ENCODE data around the gene SRRT.

Gene SRRT, protein sequence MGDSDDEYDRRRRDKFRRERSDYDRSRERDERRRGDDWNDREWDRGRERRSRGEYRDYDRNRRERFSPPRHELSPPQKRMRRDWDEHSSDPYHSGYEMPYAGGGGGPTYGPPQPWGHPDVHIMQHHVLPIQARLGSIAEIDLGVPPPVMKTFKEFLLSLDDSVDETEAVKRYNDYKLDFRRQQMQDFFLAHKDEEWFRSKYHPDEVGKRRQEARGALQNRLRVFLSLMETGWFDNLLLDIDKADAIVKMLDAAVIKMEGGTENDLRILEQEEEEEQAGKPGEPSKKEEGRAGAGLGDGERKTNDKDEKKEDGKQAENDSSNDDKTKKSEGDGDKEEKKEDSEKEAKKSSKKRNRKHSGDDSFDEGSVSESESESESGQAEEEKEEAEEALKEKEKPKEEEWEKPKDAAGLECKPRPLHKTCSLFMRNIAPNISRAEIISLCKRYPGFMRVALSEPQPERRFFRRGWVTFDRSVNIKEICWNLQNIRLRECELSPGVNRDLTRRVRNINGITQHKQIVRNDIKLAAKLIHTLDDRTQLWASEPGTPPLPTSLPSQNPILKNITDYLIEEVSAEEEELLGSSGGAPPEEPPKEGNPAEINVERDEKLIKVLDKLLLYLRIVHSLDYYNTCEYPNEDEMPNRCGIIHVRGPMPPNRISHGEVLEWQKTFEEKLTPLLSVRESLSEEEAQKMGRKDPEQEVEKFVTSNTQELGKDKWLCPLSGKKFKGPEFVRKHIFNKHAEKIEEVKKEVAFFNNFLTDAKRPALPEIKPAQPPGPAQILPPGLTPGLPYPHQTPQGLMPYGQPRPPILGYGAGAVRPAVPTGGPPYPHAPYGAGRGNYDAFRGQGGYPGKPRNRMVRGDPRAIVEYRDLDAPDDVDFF

DNA sequence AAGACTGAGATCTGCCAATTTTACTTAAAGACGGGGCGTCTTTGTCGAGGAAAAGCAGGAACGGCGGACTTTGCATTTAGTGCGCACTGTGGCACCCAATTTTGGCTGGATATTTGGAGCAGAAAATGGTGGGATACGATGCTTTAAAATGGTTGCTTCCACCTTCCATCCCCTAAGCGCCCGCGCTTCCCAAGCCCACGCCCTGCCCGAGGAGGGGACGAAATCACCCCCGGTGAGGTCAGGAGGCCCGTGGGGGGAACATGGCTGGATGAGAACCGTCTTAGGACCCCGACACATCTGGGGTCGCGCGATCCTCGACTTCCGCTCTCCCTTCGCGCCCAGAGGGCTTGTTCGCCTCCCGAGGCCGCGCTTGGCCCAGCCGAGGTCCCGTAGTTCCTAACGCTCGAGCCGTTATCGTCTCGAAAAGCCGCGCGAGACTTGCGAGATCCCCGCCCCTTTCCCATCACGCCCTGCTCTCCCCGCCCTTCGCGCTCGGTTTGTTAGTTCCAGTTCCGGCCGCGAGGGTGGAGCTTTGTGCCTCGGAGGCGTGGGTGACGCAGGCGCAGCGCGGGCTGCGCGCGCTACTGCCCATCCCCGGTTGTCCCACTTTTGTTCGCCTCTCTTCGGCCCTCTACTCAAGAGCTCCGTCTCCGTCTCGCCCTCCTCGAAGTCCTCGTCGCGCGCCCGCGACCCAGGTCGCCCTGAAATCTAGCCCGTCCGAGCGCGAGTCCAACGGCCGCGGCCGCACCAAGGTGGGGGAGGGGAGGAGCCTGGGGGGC, at the start of gene SRRT:
SRRT (plus strand) TSS at position 527 of the 779 bp plus-strand sequence. CDS start 488 bp downstream, outside the sequence.
- peak; percentile 96 to 97 for DNase-seq (ENCODE audit: low read depth in 2 of 2)

DNA sequence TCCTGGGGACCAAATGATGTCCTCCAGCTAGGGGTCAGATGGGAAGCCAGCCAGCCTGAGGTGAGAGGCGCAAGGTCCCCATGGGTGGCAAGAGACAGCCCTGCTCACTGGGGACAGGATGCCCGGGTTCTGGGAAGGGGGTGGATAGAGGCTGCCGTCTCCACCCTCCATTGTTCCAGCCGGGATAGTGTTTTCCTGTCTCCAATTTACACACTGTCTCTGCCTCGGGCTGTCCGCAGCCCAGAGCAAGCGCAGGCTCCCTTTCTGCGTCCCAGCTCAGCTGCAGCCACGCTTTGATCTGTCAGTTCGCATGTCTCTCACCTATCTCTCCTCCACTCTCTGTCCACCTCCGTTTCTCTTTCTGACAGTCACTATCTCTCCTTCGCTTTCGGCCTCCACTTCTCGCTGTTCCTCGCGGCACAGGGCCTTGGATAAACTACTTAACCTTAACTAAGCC, 49.7 kb upstream of the SRRT start:
- DNase-seq (ENCODE audit: low read depth in 2 of 2) = no peak

DNA sequence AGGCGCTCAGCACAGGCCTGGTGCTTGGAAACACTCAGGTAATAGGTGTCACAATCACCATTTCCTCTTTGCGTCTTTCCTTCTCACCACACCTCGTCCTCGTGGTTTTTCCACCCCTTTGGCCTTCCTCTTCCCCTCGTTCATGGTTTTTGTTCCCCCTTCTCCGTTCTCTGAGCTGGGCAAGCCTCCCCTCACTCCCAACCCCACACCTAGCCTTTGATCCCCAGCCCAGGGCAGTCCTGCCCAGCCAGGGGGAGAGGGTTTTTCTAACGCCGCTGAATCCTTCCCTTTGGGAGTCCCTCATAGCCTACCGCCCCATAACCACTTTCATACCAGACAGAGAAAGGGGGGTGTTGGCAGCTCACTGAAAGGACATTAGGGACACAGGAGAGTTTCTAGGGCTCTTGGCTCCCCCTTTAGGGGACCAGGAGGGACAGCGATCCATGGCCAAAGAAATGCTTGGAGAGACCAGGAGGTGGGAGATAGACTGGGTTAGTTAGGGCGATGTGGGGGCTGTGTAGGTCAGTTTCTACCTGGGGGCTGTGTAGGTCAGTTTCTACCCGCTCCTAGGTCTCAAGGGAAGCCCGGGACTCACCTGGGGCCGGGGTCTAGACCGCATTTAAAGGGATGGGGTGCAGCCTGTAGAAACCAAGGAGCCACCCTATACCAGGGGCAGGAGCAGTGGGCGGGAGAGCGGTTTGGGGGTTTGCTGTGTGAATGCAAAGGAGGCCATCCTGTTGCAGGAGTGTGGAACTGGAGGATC, 49.0 kb upstream of the SRRT start:
- no peak for DNase-seq (ENCODE audit: low read depth in 2 of 2)

DNA sequence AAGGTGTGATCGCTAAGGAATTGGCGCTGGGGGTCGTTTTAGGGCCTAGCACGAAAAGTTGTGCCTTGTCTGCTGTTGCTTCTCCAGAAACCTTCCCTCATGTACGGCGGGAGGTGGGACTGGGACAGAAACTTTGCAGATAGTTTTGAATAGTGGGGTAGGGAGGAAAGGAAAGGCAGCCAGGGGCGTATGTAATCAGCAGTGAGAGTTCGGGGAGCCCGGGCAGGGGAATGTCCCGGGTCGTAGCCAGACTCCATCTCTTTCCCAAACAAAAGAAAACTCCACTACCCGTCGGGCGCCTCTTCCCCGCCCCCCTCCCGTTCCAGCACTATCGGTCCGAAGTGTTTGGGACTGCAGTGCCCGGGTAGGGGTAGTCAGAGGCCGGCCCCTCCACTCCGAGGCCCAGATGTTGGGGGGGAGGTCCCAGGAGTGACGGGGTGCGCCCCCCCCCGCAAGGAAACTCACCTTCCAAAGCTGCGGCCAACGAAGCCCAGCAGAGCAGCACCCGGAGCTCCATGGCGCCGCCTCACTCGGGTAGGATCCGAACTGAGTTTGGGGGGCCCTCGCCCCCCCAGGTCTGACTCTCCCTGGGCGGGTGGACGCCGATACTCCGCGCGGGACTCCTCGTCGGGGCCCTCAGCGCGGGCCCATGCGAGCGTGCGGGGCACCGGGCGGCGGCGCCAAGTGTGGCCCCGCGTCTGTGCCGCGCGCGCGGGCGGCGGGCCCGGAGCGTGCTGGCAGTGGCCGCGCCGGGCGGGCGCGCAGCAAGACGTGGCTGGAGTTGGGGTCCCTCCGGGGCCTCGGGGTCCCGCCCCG, 48.2 kb upstream of the SRRT start:
- DNase-seq (ENCODE audit: low read depth in 2 of 2) = no peak

DNA sequence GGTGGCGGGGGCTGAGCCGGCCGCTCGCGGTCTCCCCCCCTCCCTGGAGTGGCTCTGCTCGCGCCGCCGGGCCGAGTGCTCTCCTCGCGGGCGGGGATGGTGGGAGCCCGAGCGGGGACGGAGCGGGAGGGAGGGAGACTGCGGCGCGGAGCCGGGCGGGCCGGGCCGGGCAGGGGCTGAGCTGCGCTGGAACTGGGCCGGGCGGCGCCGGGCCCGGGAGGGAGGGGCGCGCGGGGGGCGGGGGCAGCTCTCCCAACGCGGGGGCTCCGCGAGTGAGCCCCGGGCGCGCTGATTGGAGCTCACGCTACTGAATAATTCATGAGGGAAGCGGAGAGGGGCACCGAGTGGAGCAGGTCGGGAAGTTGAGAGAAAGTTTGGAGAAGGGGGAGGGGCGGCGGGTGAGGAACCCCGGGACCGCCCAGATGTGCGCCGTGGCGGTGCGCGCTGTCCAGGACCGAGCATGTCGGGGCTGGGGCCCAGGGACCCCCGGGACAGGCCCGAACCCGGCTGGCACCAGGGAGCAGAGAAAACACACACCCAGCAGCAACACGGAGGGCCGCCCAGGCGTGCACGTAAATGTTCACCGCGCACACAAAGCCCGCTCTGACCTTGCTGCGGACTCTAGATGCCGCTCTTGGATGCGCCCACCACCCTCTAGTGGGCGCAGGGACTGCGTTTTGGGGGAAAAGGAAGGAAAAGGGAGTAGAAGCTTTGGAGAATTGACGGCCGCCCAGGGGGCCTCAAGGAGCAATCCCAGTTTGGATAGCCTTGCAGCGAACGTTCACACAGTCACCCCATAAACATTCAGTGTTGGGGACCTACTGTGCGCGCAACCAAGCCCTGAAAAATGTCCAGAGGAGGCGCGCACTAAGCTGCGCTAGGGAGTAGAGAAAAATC, 47.3 kb upstream of the SRRT start, which contains the start of gene EPHB4:
EPHB4 (minus strand) TSS at position 194 of the 897 bp plus-strand sequence. CDS start 493 bp downstream, outside the sequence.
- DNase-seq (ENCODE audit: low read depth in 2 of 2) = no peak

DNA sequence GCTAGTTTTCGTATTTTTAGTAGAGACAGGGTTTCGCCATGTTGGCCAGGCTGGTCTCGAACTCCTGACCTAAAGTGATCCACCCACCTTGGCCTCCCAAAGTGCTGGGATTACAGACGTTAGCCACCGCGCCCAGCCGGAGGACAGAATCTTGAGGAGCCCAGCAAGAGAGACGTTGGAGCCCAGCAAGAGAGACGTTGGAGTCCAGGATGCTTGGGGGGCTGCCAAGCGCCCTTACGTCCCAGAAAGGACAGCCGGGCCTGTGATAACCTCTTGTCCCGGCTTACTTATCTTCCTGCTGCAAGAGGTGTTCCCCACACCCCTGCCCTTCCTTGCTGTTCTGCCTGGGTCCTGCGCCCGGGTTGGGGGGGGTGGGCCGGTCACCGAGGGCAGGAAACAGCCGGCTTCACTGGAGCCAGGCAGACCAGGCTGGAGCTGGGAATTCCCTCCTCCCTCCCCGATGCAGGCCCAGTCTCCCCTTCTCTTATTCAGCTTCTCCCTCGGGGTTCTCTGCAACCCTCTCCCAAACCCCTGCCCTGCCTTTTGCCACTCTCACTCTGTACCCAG, 45.7 kb upstream of the SRRT start:
- no peak for DNase-seq (ENCODE audit: low read depth in 2 of 2)

DNA sequence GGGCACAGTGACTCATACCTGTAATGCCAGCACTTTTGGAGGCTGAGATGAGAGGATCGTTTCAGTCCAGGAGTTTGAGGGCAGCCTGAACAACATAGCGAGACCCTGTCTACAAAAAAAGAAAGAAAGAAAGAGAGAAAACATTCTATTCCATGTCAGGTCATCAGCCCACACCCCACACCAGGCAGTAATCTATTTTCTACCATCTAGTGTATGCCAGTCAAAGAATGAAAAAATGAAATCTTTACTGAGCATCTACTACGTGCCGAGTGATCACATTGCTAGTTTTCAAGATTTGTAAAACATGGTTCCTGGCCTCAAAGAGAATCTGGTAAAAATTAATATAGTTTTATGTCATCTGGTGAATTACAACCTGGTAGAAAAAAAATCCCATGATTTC, 44.5 kb upstream of the SRRT start:
- DNase-seq (ENCODE audit: low read depth in 2 of 2) = no peak

DNA sequence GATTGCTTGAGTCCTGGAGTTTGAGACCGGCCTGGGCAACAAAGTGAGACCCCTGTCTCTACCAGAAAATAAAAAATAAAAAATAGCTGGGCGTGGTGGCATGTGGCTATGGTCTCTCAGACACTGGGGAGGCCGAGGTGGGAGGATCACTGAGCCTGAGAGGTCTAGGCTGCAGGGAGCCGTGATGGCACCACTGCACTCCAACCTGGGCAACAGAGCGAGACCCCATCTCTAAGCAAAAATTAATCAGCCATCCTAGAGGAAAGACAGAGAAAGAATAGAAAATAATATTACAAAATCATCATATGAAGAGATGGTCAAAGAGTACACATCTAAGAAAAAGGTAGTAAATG, 42.6 kb upstream of the SRRT start:
- no peak for DNase-seq (ENCODE audit: low read depth in 2 of 2)

DNA sequence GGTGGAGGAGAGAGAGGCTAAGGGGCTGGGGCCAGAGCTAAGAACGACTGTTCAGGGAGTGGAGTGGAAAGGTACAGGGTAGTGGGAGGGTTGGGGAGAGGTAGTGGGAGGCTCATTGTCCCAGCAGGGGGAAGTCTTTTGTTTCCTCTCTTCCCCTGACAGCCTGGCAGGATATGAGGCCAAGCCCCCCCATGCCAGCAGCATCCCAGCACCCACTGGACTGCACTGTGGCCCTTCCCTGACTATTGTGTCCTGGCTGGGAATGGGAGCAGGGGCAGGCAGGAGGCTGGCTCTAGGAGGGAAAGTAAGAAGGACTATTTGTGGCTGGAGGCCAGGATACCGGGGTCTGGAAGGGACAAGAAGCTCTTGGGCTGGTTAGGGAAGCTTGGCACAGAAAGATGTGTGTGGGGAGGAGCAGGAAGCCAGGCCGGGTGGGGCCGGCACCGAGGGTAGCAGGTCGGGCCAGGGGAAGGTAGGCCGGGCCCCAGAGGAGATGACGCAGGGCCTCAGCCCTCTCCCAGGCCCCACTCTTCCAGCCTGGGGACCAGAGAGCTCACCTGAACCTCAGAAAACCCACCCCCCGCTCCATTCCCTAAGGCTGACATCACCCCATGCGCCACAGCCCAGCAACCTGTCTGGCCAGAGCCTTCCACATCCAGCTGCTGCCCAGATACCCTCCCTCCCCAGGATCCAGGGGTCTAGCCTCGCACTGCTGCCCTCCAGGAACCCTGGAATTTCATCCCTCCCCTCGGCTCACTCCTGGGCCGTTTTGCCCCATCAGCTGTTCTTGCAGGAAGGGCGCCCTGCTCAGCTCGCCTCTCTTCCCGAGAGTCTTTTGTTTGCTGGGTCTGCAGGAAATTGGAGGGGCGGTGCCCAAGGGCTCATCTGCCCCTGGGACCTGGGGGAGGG, 38.7 kb upstream of the SRRT start:
- DNase-seq (ENCODE audit: low read depth in 2 of 2) = no peak

DNA sequence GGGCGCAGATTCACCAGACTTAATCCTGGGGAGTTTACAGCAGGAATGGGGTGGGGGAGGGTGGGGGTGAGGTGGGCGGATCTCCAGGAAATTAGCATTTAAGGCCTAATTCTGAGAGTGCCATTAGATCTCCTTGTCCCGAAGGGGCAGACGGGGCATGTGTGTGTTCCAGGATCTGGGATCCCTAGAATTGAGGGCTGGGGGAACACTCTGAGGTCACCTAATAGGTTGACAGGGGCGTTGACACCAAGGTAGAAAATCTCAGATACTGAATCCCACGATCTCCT, 38.1 kb upstream of the SRRT start:
- no peak for DNase-seq (ENCODE audit: low read depth in 2 of 2)

DNA sequence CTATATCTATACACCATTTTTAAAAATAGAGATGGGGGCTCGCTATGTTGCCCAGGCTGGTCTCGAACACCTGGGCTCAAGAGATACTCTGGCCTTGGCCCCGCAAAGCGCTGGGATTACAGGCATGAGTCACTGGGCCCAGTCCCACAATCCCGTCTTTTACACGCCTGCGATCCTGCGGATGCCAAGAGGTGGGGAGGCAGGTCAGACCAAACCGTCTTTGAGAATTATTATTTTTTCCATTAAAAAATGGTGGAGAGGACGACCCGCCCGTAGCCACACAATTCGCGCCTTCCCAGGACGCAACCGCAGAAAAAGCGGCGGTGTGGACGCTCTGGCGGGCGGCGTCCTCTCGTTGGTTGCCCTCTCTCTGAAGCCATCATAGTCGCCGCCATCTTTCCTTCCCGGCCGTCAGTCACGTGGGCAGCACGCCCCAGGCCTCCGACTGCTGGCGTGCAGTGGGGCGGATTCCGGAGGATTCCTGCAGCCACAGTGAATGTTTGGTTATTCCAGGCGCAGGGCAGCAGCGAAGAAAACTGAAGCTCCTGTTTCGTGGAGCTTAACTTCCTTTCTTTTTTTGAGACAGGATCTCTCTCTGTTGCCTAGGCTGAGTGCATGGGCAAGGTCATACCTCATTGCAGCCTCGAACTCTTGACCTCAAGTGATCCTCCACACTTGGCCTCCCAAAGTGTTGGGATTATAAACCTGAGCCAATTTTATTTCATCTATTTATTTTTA, 37.6 kb upstream of the SRRT start:
- DNase-seq (ENCODE audit: low read depth in 2 of 2) = peak; percentile 59 to 71

DNA sequence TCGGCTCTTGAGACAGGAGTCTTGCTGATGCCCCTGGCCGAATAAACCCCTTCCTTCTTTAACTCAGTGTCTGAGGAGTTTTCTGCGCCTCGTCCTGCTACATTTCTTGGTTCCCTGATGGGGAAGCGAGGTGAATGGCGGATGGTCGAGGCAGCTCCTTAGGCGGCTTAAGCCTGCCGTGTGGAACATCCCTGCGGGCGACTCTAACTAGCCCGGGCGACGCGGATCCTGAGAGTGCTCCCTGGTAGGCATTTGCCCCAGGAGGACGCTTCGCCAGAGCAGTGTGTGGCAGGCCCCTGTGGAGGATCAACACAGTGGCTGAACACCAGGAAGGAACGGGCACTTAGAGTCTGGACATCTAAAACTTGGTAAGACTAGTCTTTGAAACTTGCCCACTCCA, 35.5 kb upstream of the SRRT start:
- DNase-seq (ENCODE audit: low read depth in 2 of 2) = no peak

DNA sequence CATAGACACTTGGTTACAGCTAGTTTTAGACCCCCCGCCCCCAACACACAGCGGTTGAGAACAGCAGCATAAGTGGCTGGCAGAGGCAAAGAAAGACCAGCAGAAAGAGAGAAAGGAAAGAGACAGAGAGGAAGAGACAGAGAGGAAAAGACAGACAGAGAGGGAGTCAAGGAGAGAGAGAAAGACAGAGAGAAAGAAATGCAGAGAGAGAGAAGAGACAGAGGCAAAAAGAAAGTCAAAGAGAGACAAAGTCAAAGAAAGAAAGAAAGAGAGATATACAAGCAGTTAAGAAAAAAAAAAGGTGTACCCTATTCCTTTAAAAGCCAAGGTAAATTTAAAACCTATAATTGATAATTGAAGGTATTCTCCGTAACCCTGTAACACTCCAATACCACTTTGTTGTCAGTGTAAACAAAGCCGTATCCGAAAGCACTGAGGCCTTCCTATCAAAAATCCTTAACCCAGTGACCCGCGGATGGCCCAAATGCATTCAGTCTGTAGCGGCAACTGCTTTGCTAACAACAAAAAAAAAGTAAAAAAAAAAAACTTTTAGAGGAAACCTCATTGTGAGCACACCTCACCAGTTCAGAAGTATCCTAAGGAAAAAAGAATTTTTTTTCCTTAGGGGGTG, 34.3 kb upstream of the SRRT start:
- no peak for DNase-seq (ENCODE audit: low read depth in 2 of 2)

DNA sequence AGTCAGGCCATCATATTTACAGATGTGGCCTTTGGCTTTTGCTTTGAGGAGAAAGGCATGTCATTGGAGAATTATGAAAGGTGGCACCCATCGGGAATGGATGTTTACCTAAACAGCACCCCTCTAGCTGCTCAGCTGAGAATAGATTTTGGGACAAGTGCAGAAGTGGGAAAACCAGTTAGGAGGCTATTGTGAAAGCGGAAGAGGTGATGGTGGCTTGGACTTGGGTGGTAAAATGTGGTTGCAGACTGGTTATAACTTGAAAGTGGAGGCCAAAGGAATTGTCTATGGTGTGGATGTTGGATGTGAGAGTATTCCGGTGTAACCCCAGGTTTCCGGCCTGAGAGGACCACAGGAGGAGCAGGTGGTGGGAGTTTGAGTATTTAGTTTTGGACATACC, 27.5 kb upstream of the SRRT start:
- DNase-seq (ENCODE audit: low read depth in 2 of 2) = no peak

DNA sequence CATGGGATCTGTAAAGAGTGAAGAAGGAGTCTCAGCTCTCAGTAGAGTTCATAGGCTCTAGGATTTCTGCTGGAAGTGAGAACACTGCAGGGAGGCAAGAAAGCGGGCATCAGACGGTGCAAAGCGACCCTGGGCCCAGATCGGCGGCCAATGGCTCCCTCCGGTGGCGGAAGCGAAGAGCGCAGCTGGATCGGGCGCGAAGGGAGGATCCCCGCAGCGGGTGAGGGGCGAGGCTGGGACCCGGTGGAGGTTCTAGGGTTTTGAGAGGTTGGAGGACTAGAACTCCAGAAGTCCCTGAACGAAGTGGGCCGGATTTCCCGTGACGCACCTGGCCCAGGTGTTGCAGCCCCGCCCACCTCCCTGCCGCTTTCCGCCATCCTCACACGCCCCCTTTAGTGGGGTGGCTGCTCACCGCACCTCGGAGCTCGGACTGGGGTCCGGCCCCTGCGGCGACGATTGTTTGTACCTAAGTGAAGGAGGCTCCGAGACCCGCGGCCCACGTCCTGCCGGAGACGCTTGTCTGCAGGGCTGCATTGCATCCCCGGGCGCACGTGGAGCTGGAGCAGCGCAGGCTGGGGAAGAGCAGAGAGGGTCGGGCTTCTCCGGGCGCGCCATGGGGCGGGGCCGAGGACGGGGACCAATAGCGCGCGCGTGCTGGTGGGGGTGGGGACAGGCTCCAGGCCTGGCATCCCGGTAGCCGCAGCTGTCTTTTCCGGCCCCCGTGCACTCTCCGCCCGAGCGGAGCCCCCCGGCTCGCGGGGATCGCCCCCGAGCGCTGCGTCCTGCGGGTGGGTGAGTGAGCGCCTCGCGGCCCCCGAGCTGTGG, 22.6 kb upstream of the SRRT start, which contains the start of gene SLC12A9:
SLC12A9 (plus strand) TSS at position 666 of the 825 bp plus-strand sequence. CDS start 1,485 bp downstream, outside the sequence.
- DNase-seq (ENCODE audit: low read depth in 2 of 2) = peak; percentile 85 to 88

Measured in stimulated activated CD8-positive, alpha-beta memory T cell treated with anti-CD3 and anti-CD28 coated beads, Interleukin-2, amount 100 ng/mL, for 48 hours (primary cell).